ENCODE measurements around the gene RAB4A. TPM values are rescaled to one million over a fixed set of nuclear protein-coding genes. Genes with fewer than 3 reads are reported as not detected.

The RAB4A gene
- total and polyA plus RNA-seq, 2 donors (not counting 1 experiment from before 2014, with no cell fraction given) = 15.7 to 31.5 TPM

DNA sequence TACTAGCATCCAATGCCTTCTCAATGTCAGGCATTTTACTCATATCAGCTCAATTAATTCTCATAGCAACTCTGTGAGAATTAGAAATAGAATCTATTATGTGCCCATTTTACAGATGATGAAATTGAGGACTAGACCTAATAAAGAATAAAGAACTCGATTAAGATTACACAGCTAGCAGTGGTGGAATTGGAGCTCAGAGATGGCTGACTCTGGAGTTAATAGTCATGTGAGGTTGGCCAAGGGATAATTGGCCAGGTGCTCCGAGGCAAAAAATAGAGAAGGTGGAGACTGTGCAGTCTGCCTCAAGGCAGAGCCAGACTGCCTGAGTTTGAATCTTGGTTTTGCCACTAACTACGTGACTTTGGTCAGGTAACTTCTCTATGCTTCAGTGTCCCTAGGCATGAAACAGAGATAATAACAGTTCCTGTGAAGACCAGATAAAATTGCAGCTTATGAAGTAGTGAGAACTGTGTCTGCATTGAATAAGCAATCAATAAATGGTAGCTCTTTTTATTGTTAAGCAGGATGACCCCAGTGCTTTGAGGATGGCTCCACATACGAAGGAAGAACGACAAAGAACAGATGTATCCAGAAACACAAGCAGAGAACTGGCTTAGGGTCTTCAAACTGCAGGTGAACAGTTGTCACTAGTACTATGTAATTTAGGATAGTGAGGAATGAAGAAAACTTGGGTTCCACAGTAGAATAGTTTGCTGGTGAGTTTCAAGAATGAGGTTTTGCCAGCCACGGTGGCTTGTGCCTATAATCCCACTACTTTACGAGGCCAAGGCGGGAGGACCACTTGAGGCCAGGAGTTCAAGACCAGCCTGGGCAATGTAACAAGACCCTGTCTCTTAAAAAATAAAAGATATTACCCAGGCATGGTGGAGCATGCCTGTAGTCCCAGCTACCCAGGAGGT is 78.8 kb downstream of the RAB4A start:
- Histone ChIP-seq H3K27me3 (ENCODE audit: control insufficient read depth, insufficient read depth, low read length) (peaks cover 18% of the 10 kb centered on the region), H2AFZ (ENCODE audit: low read length) (no peak overlapping the region), H3K4me1 (ENCODE audit: control insufficient read depth, extremely low read depth, insufficient read depth, low read length) (no peaks in the 10 kb centered on the region), H3K79me2 (ENCODE audit: control insufficient read depth, insufficient read depth, low read length) (no peaks in the 10 kb centered on the region), H3K4me2 (ENCODE audit: extremely low read depth, insufficient read depth, low read length) (no peak overlapping the region), H3K4me3 (replicated peaks in 1 of 4; ENCODE audit: control extremely low read depth in 1 of 4, insufficient read depth in 1 of 4, low read depth in 3 of 4, low read length in 4 of 4) (no peak overlapping the region), H4K20me1 (ENCODE audit: control insufficient read depth, extremely low read depth, insufficient read depth, low read length) (no peaks in the 10 kb centered on the region), H3K9ac (ENCODE audit: insufficient read depth, low read length) (no peak overlapping the region), H3K9me3 (ENCODE audit: control insufficient read depth, insufficient read depth, low read depth, low read length) (no peaks in the 10 kb centered on the region), H3K36me3 (ENCODE audit: control insufficient read depth, insufficient read depth, low read length) (no peaks in the 10 kb centered on the region), H3K27ac (ENCODE audit: insufficient read depth, low read length) (no peak overlapping the region)
- DNase-seq (ENCODE audit: low read depth in 2 of 2) = no peak
- no peak for TF ChIP-seq EZH2 (IDR thresholded peaks at IDR 0.05; ENCODE audit: low read length, missing control alignments)
- TF ChIP-seq, protein P1, sequence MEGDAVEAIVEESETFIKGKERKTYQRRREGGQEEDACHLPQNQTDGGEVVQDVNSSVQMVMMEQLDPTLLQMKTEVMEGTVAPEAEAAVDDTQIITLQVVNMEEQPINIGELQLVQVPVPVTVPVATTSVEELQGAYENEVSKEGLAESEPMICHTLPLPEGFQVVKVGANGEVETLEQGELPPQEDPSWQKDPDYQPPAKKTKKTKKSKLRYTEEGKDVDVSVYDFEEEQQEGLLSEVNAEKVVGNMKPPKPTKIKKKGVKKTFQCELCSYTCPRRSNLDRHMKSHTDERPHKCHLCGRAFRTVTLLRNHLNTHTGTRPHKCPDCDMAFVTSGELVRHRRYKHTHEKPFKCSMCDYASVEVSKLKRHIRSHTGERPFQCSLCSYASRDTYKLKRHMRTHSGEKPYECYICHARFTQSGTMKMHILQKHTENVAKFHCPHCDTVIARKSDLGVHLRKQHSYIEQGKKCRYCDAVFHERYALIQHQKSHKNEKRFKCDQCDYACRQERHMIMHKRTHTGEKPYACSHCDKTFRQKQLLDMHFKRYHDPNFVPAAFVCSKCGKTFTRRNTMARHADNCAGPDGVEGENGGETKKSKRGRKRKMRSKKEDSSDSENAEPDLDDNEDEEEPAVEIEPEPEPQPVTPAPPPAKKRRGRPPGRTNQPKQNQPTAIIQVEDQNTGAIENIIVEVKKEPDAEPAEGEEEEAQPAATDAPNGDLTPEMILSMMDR (conservative IDR thresholded peaks at IDR 0.05 in 1 of 2, IDR thresholded peaks at IDR 0.05 in 1 of 2; ENCODE audit: low read depth in 1 of 2, low read length in 2 of 2) = no peak

DNA sequence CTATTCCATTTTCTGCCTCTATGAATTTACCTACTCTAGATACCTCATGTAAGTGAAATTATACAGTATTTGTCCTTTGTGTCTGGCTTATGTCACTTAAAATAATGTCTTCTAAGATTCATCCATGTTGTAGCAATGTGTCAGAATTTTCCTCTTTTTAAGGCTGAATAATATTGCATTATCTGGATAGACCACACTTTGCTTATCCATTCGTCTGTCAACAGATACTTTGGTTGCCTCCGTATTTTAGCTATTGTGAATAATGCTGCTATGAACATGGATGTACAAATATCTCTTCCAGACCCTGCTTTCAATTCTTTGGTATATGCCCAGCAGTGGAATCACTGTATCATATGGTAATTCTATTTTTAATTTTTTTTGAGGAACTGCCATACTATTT is 82.1 kb downstream of the RAB4A start:
- H3K36me3 ChIP-seq (ENCODE audit: control insufficient read depth, insufficient read depth, low read length) = no peaks in the 10 kb centered on the region
- H4K20me1 ChIP-seq (ENCODE audit: control insufficient read depth, extremely low read depth, insufficient read depth, low read length) = no peaks in the 10 kb centered on the region
- no peaks in the 10 kb centered on the region for H3K4me1 ChIP-seq (ENCODE audit: control insufficient read depth, extremely low read depth, insufficient read depth, low read length)
- H3K9me3 ChIP-seq (ENCODE audit: control insufficient read depth, insufficient read depth, low read depth, low read length) = no peaks in the 10 kb centered on the region
- H3K27me3 ChIP-seq (ENCODE audit: control insufficient read depth, insufficient read depth, low read length) = peaks cover 6% of the 10 kb centered on the region
- H3K9ac ChIP-seq (ENCODE audit: insufficient read depth, low read length) = no peak overlapping the region
- no peak overlapping the region for H3K4me3 ChIP-seq (replicated peaks in 1 of 4; ENCODE audit: control extremely low read depth in 1 of 4, insufficient read depth in 1 of 4, low read depth in 3 of 4, low read length in 4 of 4)
- H3K27ac ChIP-seq (ENCODE audit: insufficient read depth, low read length) = no peak overlapping the region
- no peak overlapping the region for H3K4me2 ChIP-seq (ENCODE audit: extremely low read depth, insufficient read depth, low read length)
- no peak for DNase-seq (ENCODE audit: low read depth in 2 of 2)
- H3K79me2 ChIP-seq (ENCODE audit: control insufficient read depth, insufficient read depth, low read length) = no peaks in the 10 kb centered on the region
- no peak overlapping the region for H2AFZ ChIP-seq (ENCODE audit: low read length)
- no peak for TF ChIP-seq EZH2 (IDR thresholded peaks at IDR 0.05; ENCODE audit: low read length, missing control alignments)
- TF ChIP-seq, protein P1 (conservative IDR thresholded peaks at IDR 0.05 in 1 of 2, IDR thresholded peaks at IDR 0.05 in 1 of 2; ENCODE audit: low read depth in 1 of 2, low read length in 2 of 2) = no peak

DNA sequence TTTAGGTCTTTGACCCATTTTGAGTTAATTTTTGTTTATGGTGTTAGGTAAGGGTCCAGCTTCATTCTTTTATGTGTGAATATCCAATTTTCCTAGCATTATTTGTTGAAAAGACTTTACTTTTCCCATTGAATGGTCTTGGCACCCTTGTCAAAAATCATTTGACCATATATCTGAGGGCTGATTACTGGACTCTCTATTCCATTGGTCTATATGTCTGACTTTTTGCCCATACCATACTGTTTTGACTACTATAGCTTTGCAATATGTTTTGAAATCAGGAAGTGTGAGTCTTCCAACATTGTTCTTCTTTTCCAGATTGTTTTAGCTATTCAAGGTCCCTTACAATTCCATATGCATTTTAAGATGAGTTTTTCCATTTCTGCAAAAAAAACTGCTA is 83.3 kb downstream of the RAB4A start:
- Histone ChIP-seq H3K9me3 (ENCODE audit: control insufficient read depth, insufficient read depth, low read depth, low read length) (no peaks in the 10 kb centered on the region), H3K4me3 (replicated peaks in 1 of 4; ENCODE audit: control extremely low read depth in 1 of 4, insufficient read depth in 1 of 4, low read depth in 3 of 4, low read length in 4 of 4) (no peak overlapping the region), H3K27me3 (ENCODE audit: control insufficient read depth, insufficient read depth, low read length) (peaks cover 6% of the 10 kb centered on the region), H3K36me3 (ENCODE audit: control insufficient read depth, insufficient read depth, low read length) (no peaks in the 10 kb centered on the region), H3K9ac (ENCODE audit: insufficient read depth, low read length) (no peak overlapping the region), H3K4me1 (ENCODE audit: control insufficient read depth, extremely low read depth, insufficient read depth, low read length) (no peaks in the 10 kb centered on the region), H3K79me2 (ENCODE audit: control insufficient read depth, insufficient read depth, low read length) (no peaks in the 10 kb centered on the region), H4K20me1 (ENCODE audit: control insufficient read depth, extremely low read depth, insufficient read depth, low read length) (no peaks in the 10 kb centered on the region), H2AFZ (ENCODE audit: low read length) (no peak overlapping the region), H3K27ac (ENCODE audit: insufficient read depth, low read length) (no peak overlapping the region), H3K4me2 (ENCODE audit: extremely low read depth, insufficient read depth, low read length) (no peak overlapping the region)
- no peak for DNase-seq (ENCODE audit: low read depth in 2 of 2)
- no peak for TF ChIP-seq EZH2 (IDR thresholded peaks at IDR 0.05; ENCODE audit: low read length, missing control alignments)
- TF ChIP-seq, protein P1 (conservative IDR thresholded peaks at IDR 0.05 in 1 of 2, IDR thresholded peaks at IDR 0.05 in 1 of 2; ENCODE audit: low read depth in 1 of 2, low read length in 2 of 2) = no peak

Other genes starting within 250 kb of the RAB4A start
- 5.4 and 6.9 TPM in 2 replicates for gene CCSAP, start 71.9 kb downstream of the RAB4A start, total RNA-seq
- gene CCSAP, start 71.9 kb downstream of the RAB4A start, polyA plus RNA-seq = 4.3 and 4.4 TPM in 2 replicates
- not detected in 2 replicates for gene ACTA1, start 163.0 kb downstream of the RAB4A start, total RNA-seq
- 0.06 TPM in 1 of 2 replicates, not detected in the other for gene ACTA1, start 163.0 kb downstream of the RAB4A start, polyA plus RNA-seq
- 31.9 and 35.2 TPM in 2 replicates for gene NUP133, start 237.2 kb downstream of the RAB4A start, total RNA-seq
- gene NUP133, start 237.2 kb downstream of the RAB4A start, polyA plus RNA-seq = 18.0 and 20.8 TPM in 2 replicates

Data from fibroblast of lung (primary cell).